ENCODE results near the gene GRK5. TPM values are rescaled to one million over a fixed set of nuclear protein-coding genes. Genes with fewer than 3 reads are reported as not detected.

Gene GRK5
- total RNA-seq, 4 donors from 2014 or later: 15.9 to 53.8 (median 18.4) TPM

DNA sequence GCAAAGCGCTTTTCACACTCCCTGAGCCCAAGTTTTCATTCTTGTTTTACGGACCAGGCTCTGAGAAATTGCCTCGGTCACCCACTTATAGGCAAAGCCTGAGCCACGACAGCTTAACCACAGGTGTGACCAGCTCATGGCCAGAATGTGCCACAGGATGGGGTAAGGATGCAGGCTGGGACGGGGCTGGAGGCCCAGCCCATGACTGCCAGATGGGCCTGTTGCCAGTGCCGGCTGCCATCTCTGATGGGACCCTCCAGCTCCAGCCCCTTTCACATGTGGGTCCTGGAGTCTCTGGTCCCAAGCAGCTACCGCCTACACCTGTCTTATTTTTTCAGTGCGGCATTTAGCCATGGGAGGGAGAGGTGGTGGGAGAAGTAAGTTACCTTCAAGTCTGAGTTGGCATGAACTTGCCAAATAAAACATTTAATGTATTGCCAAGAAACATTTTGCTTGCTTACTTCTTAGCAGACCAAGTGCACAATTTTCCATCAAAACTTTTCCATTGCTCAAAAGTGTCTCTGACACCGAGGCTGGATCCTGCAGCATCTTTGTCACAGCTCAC lies 142.6 kb downstream of the GRK5 start:
- DNase-seq (ENCODE audit: low spot score) (no peak), ATAC-seq (ENCODE audit: low FRiP score) (no peak)
- TF ChIP-seq CTCF (IDR thresholded peaks at IDR 0.05): no peak

DNA sequence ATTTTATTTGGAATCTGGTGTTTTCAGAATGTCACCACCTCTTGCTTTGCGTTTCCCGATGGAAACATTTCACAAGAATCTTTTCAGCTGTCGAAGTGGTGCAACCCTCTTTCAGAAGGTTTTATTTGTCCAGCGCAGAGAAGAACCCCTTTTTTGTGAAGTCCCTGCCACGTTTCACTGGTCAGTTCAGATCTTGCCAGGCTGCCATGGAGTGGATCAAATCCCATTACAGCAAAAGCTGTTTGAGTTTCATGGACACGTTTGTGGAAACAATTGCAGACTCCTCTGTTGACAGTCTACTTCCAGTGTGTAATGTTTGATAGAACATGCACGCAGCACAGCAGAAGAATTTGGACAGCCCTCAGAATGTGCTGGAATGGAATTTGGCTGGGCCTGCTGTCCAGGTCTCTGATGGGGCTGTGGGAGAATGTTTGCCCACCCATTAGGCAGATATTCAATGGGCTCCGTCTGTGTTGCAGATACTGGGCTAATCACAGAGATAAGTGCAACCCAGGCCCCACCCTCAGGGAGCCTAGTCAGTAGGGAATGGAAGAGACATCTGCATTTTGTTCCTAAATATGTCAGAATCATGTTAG lies 143.2 kb downstream of the GRK5 start:
- ATAC-seq (ENCODE audit: low FRiP score) (no peak), DNase-seq (ENCODE audit: low spot score) (no peak)
- TF ChIP-seq CTCF (IDR thresholded peaks at IDR 0.05): no peak

DNA sequence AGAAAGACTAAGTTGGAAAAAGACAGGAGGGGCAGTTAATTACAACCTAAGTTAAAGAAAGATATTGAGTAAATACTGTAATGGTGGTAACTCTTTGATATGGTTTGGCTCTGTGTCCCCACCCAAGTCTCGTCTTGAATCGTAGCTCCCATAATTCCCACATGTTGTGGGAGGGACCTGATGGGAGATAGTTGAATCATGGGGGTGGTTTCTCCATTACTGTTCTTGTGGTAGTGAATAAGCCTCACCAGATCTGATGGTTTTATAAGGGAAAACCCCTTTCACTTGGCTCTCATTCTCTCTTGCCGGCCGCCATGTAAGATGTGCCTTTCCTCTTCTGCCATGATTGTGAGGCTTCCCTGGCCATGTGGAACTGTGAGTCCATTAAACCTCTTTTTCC lies 143.8 kb downstream of the GRK5 start:
- no peak for ATAC-seq (ENCODE audit: low FRiP score)
- DNase-seq (ENCODE audit: low spot score): no peak
- TF ChIP-seq CTCF (IDR thresholded peaks at IDR 0.05): no peak

DNA sequence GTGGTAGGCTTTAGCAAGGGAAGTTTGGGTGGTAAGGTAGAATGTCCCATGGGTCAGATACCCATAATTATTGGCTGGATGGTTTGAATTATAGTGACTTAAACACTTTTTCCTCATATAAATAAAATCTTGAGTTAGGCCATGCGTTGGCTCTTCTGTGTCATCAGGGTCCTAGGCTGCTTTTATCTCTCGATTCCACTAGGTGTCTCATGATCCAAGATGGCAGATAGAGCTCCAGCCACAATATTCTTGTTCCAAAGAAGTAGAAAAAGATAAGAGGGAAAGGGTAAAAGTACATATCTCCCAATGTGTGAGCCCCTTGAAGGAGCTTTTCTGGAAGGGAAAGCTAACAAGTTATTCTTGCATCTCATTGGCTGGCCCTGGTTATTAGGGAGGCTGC lies 144.7 kb downstream of the GRK5 start:
- no peak for DNase-seq (ENCODE audit: low spot score)
- TF ChIP-seq CTCF (IDR thresholded peaks at IDR 0.05): no peak
- ATAC-seq (ENCODE audit: low FRiP score): no peak

- DNase-seq (ENCODE audit: low spot score) (no peak), ATAC-seq (ENCODE audit: low FRiP score) (no peak)
- TF ChIP-seq CTCF (IDR thresholded peaks at IDR 0.05): no peak
Measured at GRCh38 chr10:119352807-119353206, 145.4 kb downstream of the GRK5 start.

- ATAC-seq (ENCODE audit: low FRiP score): no peak
- DNase-seq (ENCODE audit: low spot score): no peak
- no peak for TF ChIP-seq CTCF (IDR thresholded peaks at IDR 0.05)
Measured at GRCh38 chr10:119353421-119353820, 146.1 kb downstream of the GRK5 start.

DNA sequence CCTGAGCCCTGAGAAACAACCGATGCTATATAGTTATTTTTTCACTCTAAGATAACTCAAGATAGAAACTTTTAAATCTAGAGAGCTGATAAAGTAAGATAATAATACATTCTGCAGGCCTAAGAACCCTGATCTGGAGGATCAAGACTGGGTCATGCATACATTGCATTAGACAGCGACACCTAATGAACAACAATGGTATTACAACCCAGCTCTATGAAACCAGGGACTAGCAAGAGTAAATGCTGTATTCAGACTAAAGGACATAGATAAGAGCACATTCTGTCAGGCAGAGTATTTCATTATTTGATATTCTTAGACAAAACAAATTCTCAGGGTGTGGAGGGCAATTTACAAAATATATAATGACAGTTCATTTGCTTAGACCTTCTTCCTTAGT lies 148.6 kb downstream of the GRK5 start:
- DNase-seq (ENCODE audit: low spot score) (no peak), ATAC-seq (ENCODE audit: low FRiP score) (no peak)
- no peak for TF ChIP-seq CTCF (IDR thresholded peaks at IDR 0.05)
